GM18909 (cell line): Measurements from ENCODE around the gene MAGOHB.
"Not testable (repeated sequence)": the region's sequence is repeated elsewhere in the genome, so short reads cannot be mapped to it uniquely, and the experiment has no call there.

Experiments used
- ATAC-seq: cut with Tn5 transposase; IDR thresholded peaks from one replicate; pipeline ENCODE4 v1.9.1; 2021; ENCODE audit warnings: mild to moderate bottlenecking; ENCODE audit not compliant: unreplicated experiment, poor library complexity

Gene MAGOHB

GRCh38 chr12:10614056-10614370, 604 bp upstream of the MAGOHB start:
- no peak for ATAC-seq

DNA sequence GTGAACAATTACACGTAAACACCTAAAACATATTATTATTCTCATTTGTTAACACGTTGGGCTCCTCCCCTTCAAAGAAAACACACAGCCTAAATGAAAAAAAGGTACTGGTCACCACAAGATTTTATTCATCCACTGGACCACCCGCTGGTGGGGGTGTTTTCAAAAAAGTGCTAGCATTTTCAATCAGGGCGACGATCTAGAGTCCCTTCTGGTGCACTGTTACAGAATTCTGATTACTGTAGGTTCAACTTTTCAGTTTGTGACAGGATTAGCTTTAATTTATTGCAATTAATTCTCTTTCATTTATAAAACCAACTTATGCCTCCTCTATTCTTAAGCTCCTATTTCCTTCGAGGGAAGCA, 443 bp downstream of the MAGOHB start:
- ATAC-seq = peak; percentile 24

DNA sequence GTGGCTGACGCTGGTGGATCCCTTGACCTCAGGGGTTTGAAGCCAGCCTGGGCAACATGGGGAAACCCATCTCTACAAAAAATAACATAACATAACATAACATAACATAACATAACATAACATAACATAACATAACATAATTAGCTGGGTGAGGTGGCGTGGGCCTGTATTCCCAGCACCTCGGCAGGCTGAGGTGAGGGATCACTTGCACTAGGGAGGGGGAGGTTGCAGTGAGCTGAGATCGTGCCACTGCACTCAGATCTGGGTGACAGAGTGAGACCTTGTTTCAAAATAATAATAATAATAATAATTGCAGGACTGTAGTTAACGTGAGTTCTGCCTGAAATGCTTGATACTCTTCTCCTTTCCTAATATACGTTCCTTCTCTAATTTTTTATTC, 1.3 kb downstream of the MAGOHB start:
- ATAC-seq = no peak

GRCh38 chr12:10611258-10611657, 2.2 kb downstream of the MAGOHB start:
- ATAC-seq = not testable (repeated sequence)

- ATAC-seq = no peak
These were observed 3.2 kb downstream of the MAGOHB start for GRCh38 chr12:10610188-10610587.

- no peak for ATAC-seq
These were observed 5.4 kb downstream of the MAGOHB start for GRCh38 chr12:10607885-10608458.

DNA sequence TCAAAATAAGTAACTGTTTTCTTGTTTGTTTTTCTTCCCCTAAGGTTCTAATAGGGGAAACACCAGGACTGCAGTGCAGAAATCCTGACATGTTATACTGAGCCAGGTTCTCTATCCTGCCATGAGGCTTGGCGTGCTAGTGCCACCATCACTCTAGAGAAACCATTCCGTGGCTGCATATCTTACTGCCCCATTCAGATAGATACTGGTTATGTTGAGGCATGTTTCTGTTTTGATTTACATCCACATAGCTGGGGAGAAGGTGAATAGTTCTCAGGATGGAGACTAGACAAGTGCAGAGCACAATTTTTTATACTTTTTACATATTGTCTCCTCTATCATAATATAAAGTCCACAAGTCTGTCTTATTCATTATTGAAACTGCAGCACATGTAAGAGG, 11.5 kb downstream of the MAGOHB start:
- ATAC-seq = no peak

DNA sequence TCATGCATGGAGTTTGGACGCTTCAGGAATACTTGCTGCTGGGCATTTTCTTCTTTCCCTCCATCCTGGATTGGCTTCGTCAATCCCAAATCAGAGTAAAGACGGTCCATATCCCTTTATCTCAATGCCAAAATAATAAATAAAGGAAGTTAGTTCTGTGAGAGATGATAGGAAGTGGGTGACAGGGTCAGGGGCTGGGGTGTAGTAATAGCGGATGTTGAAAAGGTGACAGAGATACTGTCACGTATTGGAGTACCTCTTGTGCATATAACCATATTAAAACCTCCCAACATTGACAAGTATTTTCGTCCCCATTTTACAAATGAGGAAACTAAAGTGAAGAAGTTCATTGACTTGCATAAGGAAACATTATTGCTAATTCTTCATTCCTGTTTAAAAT, 12.4 kb downstream of the MAGOHB start:
- ATAC-seq = no peak

DNA sequence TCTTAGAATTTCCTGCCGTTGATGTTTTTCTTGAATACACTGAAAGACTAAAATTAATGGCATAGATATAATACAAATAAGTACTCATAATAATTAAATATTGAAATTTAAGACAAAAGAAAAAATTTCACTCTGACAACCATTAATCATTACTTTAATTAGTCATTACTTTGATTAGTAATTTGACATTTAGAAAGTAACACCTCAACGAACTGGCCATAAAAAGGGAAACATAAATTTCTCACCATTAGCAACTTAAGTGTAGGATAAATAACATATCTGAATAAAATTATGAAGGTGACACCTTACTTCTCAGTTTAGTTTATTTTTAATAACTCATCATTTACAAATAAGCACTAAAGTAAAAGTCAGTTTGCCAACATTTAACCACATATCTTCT, 17.5 kb downstream of the MAGOHB start:
- ATAC-seq = no peak

DNA sequence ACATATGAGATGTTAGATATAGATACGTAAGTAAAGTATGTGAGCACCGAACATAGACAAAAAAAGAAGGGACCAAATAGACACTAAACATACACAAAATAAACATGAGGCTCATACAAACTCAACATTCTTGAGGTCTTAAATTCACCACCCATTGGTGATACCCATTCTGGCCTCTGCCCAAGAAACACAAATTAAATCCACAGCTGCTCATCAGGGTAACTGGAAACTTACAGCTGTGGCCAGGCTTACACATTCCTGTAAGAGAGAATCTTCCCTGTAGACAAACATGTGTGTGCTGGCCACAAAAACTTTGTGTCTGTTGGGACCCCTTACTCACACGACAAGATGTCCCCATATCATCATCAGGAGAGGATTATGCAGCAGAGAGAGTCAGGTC, 22.4 kb downstream of the MAGOHB start:
- ATAC-seq = no peak

- no peak for ATAC-seq
These were observed 29.0 kb downstream of the MAGOHB start for GRCh38 chr12:10584415-10584814.

DNA sequence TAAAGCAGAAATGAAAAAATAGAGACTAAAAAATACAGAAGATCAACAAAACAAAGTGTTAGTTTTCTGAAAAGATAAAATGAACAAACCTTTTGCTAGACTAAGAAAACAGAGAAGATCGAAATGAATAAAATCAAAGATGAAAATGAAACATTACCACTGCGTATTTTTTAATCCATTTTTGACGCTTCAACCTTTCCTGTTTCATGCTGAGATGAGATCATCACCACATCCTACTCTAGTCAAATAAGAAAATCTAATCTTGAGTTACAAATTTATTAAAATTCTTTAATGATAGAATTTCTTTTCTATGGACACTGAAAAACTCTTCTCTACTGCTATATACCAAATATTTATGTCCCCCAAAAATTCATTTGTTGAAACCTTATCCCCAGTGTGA, 30.7 kb downstream of the MAGOHB start:
- no peak for ATAC-seq

DNA sequence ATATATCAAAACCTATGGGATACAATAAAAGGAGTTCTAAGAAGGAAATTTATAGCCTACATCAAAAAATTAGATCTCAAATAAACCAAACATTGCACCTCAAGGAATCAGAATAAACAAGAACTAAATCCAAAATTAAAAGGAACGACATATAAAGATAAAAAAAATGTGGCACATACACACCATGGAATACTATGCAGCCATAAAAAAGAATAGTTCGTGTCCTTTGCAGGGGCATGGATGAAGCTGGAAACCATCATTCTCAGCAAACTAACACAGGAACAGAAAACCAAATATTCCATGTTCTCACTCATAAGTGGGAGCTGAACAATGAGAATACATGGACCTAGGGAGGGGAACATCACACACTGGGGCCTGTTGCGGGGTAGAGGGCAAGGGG, 31.3 kb downstream of the MAGOHB start:
- ATAC-seq = not testable (repeated sequence)

DNA sequence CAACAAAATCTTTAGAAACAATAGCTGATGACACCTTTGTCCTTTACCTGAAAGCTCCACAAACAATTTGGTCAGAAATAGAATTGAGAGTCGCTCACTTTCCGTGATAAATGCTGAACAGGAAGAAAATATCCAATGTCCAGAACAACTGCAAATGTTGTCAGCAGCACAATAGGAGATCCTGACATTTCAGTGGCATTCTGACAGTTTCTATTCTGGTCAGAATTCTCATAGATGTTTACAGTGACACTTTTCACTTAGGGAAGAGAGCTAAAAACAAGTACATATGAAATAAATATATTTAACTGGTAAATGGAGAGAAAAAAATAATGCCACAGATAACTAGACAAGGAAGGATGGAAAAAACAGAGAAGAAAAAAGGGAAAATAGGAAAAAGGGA, 39.1 kb downstream of the MAGOHB start:
- no peak for ATAC-seq

DNA sequence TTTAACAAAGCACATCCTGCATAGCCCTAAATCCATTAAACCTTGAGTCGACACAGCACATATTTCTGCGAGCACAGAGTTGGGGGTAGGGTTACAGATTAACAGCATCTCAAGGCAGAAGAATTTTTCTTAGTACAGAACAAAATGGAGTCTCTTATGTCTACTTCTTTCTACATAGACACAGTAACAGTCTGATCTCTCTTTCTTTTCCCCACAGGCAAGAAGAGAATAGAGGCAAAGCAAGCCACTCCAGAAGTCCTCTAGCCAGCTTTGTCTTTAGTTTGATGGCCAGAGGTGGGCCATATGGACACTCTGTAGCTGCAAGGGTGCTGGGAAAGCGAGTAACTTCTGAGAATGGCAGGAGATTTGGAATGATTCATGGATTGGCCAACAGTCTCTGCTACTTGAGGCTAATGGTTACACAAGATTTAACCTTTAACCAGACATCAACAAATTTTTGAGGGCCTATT, 41.4 kb downstream of the MAGOHB start:
- not testable (repeated sequence) for ATAC-seq

- ATAC-seq = no peak
These were observed 42.3 kb downstream of the MAGOHB start for GRCh38 chr12:10571141-10571540.

GRCh38 chr12:10567813-10568212, 45.6 kb downstream of the MAGOHB start:
- no peak for ATAC-seq

- no peak for ATAC-seq
These were observed 49.4 kb downstream of the MAGOHB start for GRCh38 chr12:10563966-10564365.

- ATAC-seq = no peak
These were observed 50.4 kb downstream of the MAGOHB start for GRCh38 chr12:10563002-10563401.

GRCh38 chr12:10562306-10562933, 51.0 kb downstream of the MAGOHB start:
- ATAC-seq = no peak

DNA sequence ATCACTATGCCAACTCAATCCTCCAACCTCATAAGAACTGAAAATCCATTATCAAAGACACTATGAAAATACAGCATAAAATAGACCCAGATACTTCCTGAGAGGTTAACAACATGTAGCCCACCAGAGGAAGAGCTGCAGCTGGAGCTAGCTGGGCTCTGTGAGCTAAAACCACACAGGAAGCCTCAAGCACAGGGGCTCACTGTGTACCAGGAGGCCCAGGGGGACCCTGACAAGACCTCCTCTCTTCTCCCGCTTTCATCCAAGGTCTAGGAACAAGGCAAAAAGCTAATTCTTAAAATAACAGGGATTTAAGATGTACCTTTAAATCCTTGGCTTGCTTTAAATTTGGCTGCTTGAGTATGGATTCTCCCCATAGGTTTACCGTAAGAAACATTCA, 54.2 kb downstream of the MAGOHB start:
- no peak for ATAC-seq

- ATAC-seq = no peak
These were observed 54.6 kb downstream of the MAGOHB start for GRCh38 chr12:10558789-10559188.

DNA sequence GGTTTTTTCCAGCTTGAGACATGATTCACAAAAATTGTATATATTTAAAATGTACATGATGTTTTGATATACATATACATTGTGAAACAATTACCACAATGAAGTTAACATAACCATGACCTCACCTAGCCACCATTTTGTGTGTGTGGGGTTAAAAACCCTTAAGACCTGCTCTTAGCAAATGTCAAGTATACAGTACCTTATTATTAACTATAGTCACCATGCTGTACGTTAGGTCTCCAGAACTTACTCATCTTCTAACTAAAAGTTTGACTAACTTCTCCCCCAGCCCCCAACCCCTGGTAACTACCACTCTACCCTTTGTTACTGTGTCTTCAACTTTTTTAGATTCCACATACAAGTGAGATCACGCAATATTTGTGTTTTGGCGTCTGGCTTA, 55.1 kb downstream of the MAGOHB start:
- ATAC-seq = no peak
